HG03442 (cell line): ENCODE results near the gene GAS2.
"Not testable (repeated sequence)": the region's sequence is repeated elsewhere in the genome, so short reads cannot be mapped to it uniquely, and the experiment has no call there.

Experiments used
- ATAC-seq: cut with Tn5 transposase; IDR thresholded peaks from one replicate; pipeline ENCODE4 v1.9.1; 2021; ENCODE audit warnings: mild to moderate bottlenecking, moderate library complexity; ENCODE audit not compliant: unreplicated experiment

Gene GAS2

DNA sequence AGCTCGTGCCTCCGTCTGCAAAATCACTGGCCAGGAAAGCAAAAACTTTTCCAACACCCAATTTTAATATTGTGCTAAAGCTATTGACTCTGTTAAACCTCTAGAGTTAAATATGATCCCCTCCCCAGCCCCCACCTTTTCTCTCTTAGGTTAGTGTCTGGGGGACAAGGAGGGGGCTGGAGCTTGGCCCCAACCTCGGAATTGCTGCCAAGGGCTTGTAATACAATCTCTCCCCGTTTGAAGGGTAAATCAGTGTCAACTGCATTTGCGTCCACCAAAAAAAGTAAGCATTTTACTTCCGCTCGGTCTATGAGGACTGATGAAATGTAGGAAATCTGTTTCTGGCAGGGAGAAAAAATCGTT lies at the start of gene GAS2:
Gene GAS2, plus strand, starts transcription at position 287 of the 363 bp plus-strand sequence. CDS start 8,259 bp downstream, outside the sequence.
- ATAC-seq: no peak

DNA sequence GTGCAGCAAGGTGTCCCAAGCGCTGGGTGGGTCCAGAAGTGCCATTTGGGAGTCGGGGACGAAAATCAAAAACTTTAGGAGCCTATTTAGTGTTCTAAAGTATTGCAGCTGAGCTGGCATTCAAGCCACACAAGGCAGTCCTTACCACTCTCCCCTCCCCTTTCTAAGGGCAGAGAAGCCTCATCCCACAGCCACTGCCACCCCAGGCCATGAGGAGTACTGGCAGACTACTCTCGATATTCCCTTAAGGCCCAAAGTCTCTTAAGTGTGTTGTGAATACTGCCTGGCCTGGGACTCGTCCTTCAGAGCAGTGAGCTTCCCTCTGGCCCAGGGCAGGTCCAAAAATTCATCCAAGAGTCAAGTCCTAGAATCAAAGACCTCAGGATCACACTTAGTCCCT lies 48.5 kb upstream of the GAS2 start:
- ATAC-seq: no peak

GRCh38 chr11:22624742-22625447 lies 41.5 kb upstream of the GAS2 start:
- ATAC-seq: peak; percentile 44

GRCh38 chr11:22625448-22626287 lies 40.7 kb upstream of the GAS2 start, which contains the start of gene FANCF:
FANCF (minus strand) TSS chr11:22625823; CDS start chr11:22625810, 13 bp downstream.
- ATAC-seq: peak; percentile 95

DNA sequence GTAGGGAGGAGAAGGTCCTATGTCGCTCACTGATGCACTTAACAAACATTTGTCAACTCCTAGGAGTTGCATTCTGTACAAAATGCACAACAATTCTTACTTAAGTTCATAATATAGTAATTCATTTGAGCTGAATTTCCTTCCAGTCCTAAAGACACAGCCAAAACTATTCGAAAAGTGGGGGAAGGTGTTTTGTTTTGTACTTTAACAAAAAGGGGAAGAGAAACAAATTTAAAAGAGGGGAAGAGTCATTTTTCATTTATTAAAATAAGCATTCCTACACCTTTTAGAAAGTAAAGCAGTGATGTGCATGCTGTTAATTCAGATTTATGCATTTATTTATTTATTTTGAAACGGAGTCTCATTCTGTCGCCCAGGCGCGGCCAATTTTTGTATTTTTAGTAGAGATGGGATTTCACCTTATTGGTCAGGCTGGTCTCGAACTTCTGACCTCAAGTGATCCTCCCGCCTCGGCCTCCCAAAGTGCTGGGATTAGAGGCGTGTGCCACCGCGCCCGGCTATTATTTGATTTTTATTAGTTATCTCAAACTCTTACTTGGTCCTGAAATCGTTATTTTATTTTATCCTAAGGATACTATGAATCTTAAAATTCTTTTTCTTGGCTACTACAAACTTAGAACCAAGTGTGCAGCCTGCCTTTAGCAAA lies 39.7 kb upstream of the GAS2 start:
- ATAC-seq: no peak

GRCh38 chr11:22627421-22627820 lies 39.0 kb upstream of the GAS2 start:
- ATAC-seq: no peak

- no peak for ATAC-seq
Measured at GRCh38 chr11:22633354-22633902, 33.0 kb upstream of the GAS2 start.

- no peak for ATAC-seq
Measured at GRCh38 chr11:22634897-22635629, 31.3 kb upstream of the GAS2 start.

DNA sequence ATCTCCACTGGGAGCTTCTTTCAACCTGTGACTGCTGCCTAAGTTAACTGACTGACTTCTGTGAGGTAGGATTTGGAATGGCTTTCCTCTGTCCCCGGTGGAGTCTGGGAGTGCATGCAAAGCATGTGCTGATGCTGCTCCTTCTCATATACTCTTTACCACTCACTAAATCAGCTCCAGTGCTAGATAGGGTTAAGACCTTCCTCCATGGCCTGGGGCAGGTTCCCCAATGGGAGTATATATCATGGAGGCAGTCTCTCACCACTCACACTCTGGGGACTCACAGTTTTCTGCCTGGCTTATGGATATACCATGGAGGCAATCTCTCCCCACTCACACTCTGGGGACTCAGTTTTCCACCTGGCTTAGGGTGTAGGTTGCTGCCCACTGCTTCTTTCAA lies 30.7 kb upstream of the GAS2 start:
- no peak for ATAC-seq

GRCh38 chr11:22640862-22641261 lies 25.5 kb upstream of the GAS2 start:
- no peak for ATAC-seq

GRCh38 chr11:22641559-22641958 lies 24.9 kb upstream of the GAS2 start:
- ATAC-seq: no peak

- not testable (repeated sequence) for ATAC-seq
Measured at GRCh38 chr11:22652346-22652745, 14.1 kb upstream of the GAS2 start.

DNA sequence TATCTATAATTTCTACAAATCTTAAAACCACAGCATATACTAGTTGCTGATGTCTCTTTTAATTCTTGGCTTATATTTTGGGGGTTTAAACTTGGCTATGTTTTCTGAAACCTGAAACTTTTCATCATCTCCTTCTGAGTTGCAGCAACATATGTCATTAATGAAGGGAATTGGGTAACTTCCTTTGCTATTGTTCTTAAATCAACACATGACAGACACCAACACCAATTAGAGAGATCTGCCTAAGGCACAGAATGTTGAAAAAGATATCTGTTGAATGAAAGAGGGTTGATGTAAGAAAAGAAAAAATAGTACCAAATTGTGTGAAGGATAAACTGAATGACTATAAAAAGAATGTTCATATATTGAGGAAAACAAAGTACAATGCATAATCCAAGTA lies 10.3 kb upstream of the GAS2 start:
- ATAC-seq: no peak

- ATAC-seq: peak; percentile 88
Measured at GRCh38 chr11:22657101-22657694, 9.2 kb upstream of the GAS2 start.

DNA sequence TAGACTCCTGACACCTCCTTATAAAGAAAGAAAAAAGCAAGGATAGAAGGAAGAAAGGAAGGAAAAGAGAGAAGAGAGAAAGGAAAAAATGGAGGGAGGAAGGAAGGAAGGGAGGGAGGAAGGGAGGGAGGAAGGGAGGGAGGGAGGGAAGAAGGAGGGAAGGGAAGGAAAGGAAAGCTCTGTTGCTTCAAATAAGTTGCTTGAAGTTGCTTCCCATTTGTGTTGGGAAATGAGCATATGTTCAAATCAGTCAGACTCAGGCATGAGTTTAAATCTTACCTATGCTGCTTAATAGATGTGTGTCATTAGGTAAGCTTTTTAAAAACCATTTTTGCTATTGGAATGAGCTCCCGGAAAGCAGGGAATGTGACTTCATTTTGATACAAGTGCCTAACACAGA lies 6.6 kb upstream of the GAS2 start:
- no peak for ATAC-seq

DNA sequence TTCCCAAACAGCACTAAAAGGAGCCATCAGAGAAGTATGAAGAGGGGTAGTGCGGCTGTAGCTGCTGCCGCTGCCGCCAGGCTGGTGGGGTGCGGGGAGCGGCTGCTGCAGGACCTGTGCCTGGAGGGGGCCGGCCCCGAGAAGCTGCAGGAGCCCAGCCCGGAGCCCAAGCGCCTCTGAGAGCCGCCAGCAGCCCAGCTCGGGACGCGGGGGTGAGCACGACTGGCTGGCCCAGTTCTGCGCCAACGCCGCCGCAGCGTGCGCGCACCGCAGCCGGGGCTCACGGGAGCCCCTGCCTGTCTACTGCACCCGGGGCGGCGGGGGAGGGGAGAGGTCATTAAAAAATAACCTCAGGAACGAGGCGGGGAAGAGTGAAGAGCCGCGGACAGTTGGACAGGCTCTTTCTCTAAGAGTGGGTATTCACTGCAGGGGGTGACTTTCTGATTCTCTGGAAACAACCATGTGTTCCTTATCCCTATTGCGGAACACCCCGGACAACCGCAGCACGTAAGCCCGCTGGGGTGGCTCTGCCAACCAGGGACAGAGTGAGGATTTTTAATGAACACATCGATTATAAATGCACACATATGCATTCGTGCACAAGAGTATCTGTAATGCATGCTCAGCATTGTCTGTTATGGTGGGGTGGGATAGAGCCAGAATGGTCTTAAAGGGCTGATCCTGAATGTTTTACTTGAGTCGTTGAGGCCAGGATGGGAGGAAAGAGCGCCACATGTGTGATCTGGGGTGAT lies 453 bp downstream of the GAS2 start:
- ATAC-seq: no peak

DNA sequence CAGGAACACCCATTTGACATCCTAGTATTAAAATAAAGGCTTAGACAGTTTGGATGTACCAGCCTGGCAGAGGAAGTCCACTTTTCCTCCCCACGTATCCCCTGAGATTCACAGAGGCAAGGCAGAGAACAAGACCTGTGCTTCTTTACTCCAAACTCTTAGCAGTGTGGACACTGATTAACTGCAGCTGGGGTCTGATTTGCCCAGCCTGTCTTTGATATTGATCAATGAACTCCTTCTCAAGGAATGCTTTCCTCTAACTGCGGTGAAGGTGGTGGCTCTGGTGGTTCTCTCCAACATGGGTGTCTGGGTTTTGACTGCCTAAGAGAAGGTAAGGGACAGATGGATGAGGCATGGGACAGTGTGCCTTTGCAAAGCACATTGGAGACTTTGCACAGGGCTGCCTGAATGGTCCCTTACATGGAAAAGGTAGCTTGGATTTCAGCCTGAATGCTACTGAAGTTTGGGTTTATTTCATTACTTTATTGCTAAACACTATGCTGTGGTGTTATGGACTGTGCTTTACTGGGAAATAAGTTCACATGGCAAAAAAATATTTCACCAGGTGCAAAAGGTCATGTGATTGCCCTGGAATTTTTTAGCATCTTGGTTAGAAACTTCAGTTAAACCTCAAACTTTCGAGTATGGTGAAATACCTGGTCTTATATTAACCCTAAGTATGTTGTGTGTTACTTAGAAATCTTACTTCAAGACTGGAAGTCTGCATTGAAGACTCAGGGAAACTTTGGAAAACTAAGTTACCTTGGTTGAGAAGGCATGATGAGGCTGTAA lies 1.8 kb downstream of the GAS2 start:
- no peak for ATAC-seq

DNA sequence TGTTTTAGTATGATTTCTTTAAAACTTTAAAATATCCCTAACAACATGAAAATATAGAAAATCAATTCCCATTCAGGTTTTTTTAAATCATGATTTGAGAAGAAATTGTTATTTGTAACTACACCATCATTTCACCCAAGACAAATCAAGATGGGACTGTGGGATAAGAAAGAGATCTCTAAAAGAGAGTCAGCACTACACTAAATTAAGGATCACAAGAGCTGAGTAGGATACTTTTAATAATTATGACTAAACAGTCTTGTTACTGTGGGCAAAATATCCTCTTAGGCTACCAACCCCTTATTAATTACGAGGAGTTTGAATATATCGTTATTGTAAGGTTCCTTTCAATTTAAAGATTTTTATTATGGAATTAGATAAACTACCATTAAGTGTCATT lies 3.0 kb downstream of the GAS2 start:
- ATAC-seq: no peak

DNA sequence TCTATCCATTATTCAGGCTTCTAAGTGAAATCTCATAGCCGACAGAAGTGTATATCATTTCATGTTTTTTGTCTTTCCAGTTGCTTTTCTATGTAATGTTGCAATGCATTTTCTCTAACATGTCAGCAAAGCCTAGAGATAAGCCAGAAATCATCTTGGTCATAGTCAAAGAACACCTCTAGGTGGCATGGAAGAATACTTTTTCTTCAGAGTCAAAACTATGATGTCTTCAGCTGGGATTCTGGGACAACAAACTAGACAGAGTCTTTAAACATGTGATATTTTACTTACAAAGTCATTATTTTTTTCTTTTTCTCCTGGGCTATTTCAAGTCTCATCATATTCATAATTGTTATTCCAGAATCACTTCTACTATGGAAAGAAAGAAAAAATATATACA lies 4.4 kb downstream of the GAS2 start:
- no peak for ATAC-seq
